ENCODE results near the gene CDKN2D.
"Not testable (repeated sequence)": the region's sequence is repeated elsewhere in the genome, so short reads cannot be mapped to it uniquely, and the experiment has no call there.

- not testable (repeated sequence) for TF ChIP-seq EZH2 (IDR thresholded peaks at IDR 0.05; ENCODE audit: low read depth, low read length, severe bottlenecking); SRF (IDR thresholded peaks at IDR 0.05; ENCODE audit: low read depth, low read length)
Measured at GRCh38 chr19:10526887-10527286, 41.9 kb downstream of the CDKN2D start.

Data from H1 (cell line).